PC-9 (cell line): ENCODE data around the gene LRRC4B. TPM values are rescaled to one million over a fixed set of nuclear protein-coding genes. Genes with fewer than 3 reads are reported as not detected.

Experiments used
- BruUV-seq: library from RNA; stranded (reverse); fragments of 400-500 nt; replicated peaks from 2 replicates; lab custom pipeline; 2021; lab: Mats Ljungman, UMichigan
- CTCF ChIA-PET: fragments of 300-600 bp; sonication (Branson Sonifier 250); formaldehyde crosslinking; loops from one replicate; lab custom pipeline; 2022; ENCODE audit warnings: antibody characterized with exemption; lab: Charles Lee
- POLR2A ChIA-PET: fragments of 300-600 bp; sonication (Branson Sonifier 250); formaldehyde crosslinking; loops from one replicate; lab custom pipeline; 2022; ENCODE audit warnings: antibody characterized with exemption; ENCODE audit not compliant: unreplicated experiment; lab: Charles Lee
- DNase-seq, 2 experiments: peaks; one replicate each; pipeline versions ENCODE4 v3.0.0 to v3.0.0-alpha.2; 2015 to 2022; ENCODE audit warnings: mixed read lengths in 1 of 2
- H2AFZ ChIP-seq: fragments of 200-600 bp; sonication (generic); 2 replicates; pipeline ENCODE4 v1.8.1; 2017; ENCODE audit warnings: antibody characterized with exemption
- H3F3A ChIP-seq: fragments of 200-600 bp; sonication (generic); 2 replicates; pipeline ENCODE4 v1.8.1; 2017; ENCODE audit warnings: antibody characterized with exemption, mild to moderate bottlenecking, low read depth; ENCODE audit not compliant: insufficient read depth
- H3K27ac ChIP-seq: fragments of 200-600 bp; sonication (generic); 2 replicates; pipeline ENCODE4 v1.6.1; 2016; ENCODE audit warnings: mixed run types
- H3K27me3 ChIP-seq: fragments of 200-600 bp; sonication (generic); 2 replicates; pipeline ENCODE4 v1.6.1; 2016; ENCODE audit warnings: low read depth, mixed run types; ENCODE audit not compliant: insufficient read depth
- H3K36me3 ChIP-seq: fragments of 200-600 bp; sonication (generic); 2 replicates; pipeline ENCODE4 v1.6.1; 2016; ENCODE audit warnings: low read depth, mixed run types
- H3K4me1 ChIP-seq: fragments of 200-600 bp; sonication (generic); replicated peaks from 2 replicates; pipeline ENCODE4 v1.6.1; 2016; ENCODE audit warnings: mixed run types; ENCODE audit not compliant: insufficient read depth
- H3K4me2 ChIP-seq: fragments of 200-600 bp; sonication (generic); 2 replicates; pipeline ENCODE4 v1.6.1; 2017; ENCODE audit warnings: mixed run types
- H3K4me3 ChIP-seq: fragments of 200-600 bp; sonication (generic); 2 replicates; pipeline ENCODE4 v1.6.1; 2016; ENCODE audit warnings: mixed run types
- H3K79me2 ChIP-seq: fragments of 200-600 bp; sonication (generic); 2 replicates; pipeline ENCODE4 v1.6.1; 2017; ENCODE audit warnings: low read depth, mixed run types
- H3K9me2 ChIP-seq: fragments of 200-600 bp; sonication (generic); 2 replicates; pipeline ENCODE4 v1.8.1; 2017; ENCODE audit warnings: mild to moderate bottlenecking; ENCODE audit not compliant: insufficient read depth
- H3K9me3 ChIP-seq: fragments of 200-600 bp; sonication (generic); 2 replicates; pipeline ENCODE4 v1.8.1; 2016; ENCODE audit warnings: low read depth; ENCODE audit not compliant: insufficient read depth
- H4K20me1 ChIP-seq: fragments of 200-600 bp; sonication (generic); 2 replicates; pipeline ENCODE4 v1.8.1; 2017; ENCODE audit not compliant: insufficient read depth
- EZH2 ChIP-seq: fragments of 200-600 bp; sonication (generic); IDR thresholded peaks from 2 replicates; pipeline ENCODE4 v1.8.0; 2017; ENCODE audit warnings: antibody characterized with exemption, low read depth
- intact Hi-C: fragments of 100-400 bp; cut with micrococcal nuclease; formaldehyde crosslinking; loops from one replicate; pipeline ENCODE4 v1.10.0; 2022; ENCODE audit not compliant: unreplicated experiment
- total RNA-seq: library from RNA; stranded (reverse); gene quantifications from 2 replicates; pipeline ENCODE4 v1.2.3, GENCODE V29; 2021
- TF ChIP-seq, protein P1 (sequence below): fragments of 200-600 bp; sonication (generic); conservative IDR thresholded peaks from 2 replicates; pipeline ENCODE4 v1.6.1; 2017; ENCODE audit warnings: mixed run types, antibody characterized with exemption, mild to moderate bottlenecking, moderate library complexity

Gene LRRC4B
- total RNA-seq, 1 experiment from 2014 or later: not detected

- 0 out of 2 replicates have a peak, but pooled peaks cover under 1% of the 10 kb centered on the region for H3K4me1 ChIP-seq
- no peak overlapping the region for H3K27ac ChIP-seq
- H3K4me2 ChIP-seq: no peak overlapping the region
- no peak for DNase-seq
- ChIA-PET CTCF (no interaction called here), POLR2A (no interaction called here)
- peaks cover 17% of the 10 kb centered on the region for H4K20me1 ChIP-seq
- peaks cover 15% of the 10 kb centered on the region for H3K9me3 ChIP-seq
- no peak overlapping the region for H3K4me3 ChIP-seq
- H3K79me2 ChIP-seq: peaks cover 16% of the 10 kb centered on the region
- intact Hi-C loops: no loop called here
- no peaks in the 10 kb centered on the region for H3K27me3 ChIP-seq
- H3K36me3 ChIP-seq: 0 out of 2 replicates have a peak, but pooled peaks cover 5% of the 10 kb centered on the region
- no peaks in the 10 kb centered on the region; the same call in 1 of the 2 replicates for H3F3A ChIP-seq
- BruUV-seq: TSS peak; percentile 37
- H3K9me2 ChIP-seq: no peaks in the 10 kb centered on the region
- TF ChIP-seq, protein P1, sequence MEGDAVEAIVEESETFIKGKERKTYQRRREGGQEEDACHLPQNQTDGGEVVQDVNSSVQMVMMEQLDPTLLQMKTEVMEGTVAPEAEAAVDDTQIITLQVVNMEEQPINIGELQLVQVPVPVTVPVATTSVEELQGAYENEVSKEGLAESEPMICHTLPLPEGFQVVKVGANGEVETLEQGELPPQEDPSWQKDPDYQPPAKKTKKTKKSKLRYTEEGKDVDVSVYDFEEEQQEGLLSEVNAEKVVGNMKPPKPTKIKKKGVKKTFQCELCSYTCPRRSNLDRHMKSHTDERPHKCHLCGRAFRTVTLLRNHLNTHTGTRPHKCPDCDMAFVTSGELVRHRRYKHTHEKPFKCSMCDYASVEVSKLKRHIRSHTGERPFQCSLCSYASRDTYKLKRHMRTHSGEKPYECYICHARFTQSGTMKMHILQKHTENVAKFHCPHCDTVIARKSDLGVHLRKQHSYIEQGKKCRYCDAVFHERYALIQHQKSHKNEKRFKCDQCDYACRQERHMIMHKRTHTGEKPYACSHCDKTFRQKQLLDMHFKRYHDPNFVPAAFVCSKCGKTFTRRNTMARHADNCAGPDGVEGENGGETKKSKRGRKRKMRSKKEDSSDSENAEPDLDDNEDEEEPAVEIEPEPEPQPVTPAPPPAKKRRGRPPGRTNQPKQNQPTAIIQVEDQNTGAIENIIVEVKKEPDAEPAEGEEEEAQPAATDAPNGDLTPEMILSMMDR: no peak
- no peak for TF ChIP-seq EZH2
- no peak overlapping the region for H2AFZ ChIP-seq
Observed at GRCh38 chr19:50482916-50483315, 85.3 kb downstream of the LRRC4B start.

- Histone ChIP-seq H3K79me2 (peaks cover 22% of the 10 kb centered on the region), H3K9me3 (peaks cover 15% of the 10 kb centered on the region), H3K4me1 (peaks cover 6% of the 10 kb centered on the region), H3F3A (no peaks in the 10 kb centered on the region; the same call in 1 of the 2 replicates), H3K36me3 (0 out of 2 replicates have a peak, but pooled peaks cover 5% of the 10 kb centered on the region), H2AFZ (no peak overlapping the region), H3K27ac (no peak overlapping the region), H3K4me2 (no peak overlapping the region), H4K20me1 (peaks cover 23% of the 10 kb centered on the region), H3K9me2 (no peaks in the 10 kb centered on the region), H3K4me3 (no peak overlapping the region), H3K27me3 (no peaks in the 10 kb centered on the region)
- no TSS peak for BruUV-seq
- CTCF ChIA-PET: no interaction called here
- TF ChIP-seq EZH2: no peak
- TF ChIP-seq, protein P1: no peak
- DNase-seq: no peak
- intact Hi-C loops: no loop called here
- POLR2A ChIA-PET: no interaction called here
Observed at GRCh38 chr19:50482271-50482855, 85.9 kb downstream of the LRRC4B start.

DNA sequence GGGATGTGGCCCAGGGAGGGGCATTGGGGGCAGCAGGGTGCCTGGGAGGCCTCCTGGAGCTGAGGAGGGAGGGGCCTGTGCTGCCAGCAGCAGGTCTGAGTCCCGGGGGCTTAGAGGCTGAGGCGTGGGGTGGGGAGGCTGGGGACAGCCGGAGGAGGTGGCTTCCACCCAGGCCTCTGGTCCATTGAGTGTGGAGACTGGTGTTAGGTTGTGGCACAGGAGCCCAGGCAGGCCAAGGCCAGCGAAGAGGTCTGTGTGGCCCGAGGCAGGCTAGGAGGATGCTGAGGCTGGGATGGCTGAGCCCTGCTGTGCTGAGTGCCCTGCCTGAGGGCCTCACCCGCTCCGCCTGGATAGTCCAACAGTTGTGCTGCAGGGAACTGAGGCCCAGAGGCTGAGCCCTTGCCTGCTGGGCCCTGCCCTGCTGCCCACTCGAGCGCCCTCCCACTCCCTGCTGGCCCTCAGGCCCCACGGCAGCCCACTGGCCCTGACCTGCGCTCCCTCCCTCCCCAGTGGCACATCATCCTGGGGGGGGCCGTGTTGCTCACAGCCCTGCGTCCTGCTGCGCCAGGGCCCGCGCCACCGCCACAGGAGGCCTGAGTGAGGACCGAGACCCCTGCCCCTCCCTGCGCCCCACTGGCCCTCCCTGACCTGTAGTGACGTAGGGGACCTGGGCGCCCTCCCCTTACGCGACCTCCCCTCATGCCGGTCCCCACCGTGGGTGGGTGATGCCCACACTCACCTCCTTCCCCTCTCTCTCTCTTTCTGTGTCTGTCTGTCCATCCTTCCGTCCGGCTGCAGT is 86.7 kb downstream of the LRRC4B start:
- intact Hi-C loops: no loop called here

More for the DNA sequence above, 86.7 kb downstream of the LRRC4B start:
- Histone ChIP-seq H3K4me1 (peaks cover 8% of the 10 kb centered on the region), H3K9me3 (peaks cover 11% of the 10 kb centered on the region), H3K36me3 (0 out of 2 replicates have a peak, but pooled peaks cover 5% of the 10 kb centered on the region), H3K4me3 (no peak overlapping the region), H4K20me1 (peaks cover 27% of the 10 kb centered on the region), H3K4me2 (no peak overlapping the region), H3F3A (no peaks in the 10 kb centered on the region; the same call in 1 of the 2 replicates), H3K27ac (no peak overlapping the region), H3K27me3 (no peaks in the 10 kb centered on the region), H3K9me2 (no peaks in the 10 kb centered on the region), H2AFZ (no peak overlapping the region), H3K79me2 (peaks cover 27% of the 10 kb centered on the region)
- no TSS peak for BruUV-seq
- no peak for DNase-seq
- no peak for TF ChIP-seq EZH2
- TF ChIP-seq, protein P1: no peak
- ChIA-PET CTCF (no interaction called here), POLR2A (interaction anchor here (0.5 kb wide), 1 partner anchor 469 kb away, joined by 3 read pairs; no protein-coding TSS in a partner anchor)
